Vein endothelial cell (primary cell): ENCODE data around the gene PARPBP. TPM values are rescaled to one million over a fixed set of nuclear protein-coding genes. Genes with fewer than 3 reads are reported as not detected.

Experiments used
- small RNA-seq: library from RNA; depleted of rRNA; stranded (forward); fragments of <200 nt; gene quantifications from one replicate; pipeline ENCODE3, GENCODE V24; 2012
- total RNA-seq: library from RNA; depleted of rRNA; stranded (reverse); fragments of >200 nt; gene quantifications from 2 replicates; pipeline ENCODE4 v1.2.3, GENCODE V29; 2012

The PARPBP gene, protein sequence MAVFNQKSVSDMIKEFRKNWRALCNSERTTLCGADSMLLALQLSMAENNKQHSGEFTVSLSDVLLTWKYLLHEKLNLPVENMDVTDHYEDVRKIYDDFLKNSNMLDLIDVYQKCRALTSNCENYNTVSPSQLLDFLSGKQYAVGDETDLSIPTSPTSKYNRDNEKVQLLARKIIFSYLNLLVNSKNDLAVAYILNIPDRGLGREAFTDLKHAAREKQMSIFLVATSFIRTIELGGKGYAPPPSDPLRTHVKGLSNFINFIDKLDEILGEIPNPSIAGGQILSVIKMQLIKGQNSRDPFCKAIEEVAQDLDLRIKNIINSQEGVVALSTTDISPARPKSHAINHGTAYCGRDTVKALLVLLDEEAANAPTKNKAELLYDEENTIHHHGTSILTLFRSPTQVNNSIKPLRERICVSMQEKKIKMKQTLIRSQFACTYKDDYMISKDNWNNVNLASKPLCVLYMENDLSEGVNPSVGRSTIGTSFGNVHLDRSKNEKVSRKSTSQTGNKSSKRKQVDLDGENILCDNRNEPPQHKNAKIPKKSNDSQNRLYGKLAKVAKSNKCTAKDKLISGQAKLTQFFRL
- 7.2 and 14.0 TPM in 2 replicates for total RNA-seq

DNA sequence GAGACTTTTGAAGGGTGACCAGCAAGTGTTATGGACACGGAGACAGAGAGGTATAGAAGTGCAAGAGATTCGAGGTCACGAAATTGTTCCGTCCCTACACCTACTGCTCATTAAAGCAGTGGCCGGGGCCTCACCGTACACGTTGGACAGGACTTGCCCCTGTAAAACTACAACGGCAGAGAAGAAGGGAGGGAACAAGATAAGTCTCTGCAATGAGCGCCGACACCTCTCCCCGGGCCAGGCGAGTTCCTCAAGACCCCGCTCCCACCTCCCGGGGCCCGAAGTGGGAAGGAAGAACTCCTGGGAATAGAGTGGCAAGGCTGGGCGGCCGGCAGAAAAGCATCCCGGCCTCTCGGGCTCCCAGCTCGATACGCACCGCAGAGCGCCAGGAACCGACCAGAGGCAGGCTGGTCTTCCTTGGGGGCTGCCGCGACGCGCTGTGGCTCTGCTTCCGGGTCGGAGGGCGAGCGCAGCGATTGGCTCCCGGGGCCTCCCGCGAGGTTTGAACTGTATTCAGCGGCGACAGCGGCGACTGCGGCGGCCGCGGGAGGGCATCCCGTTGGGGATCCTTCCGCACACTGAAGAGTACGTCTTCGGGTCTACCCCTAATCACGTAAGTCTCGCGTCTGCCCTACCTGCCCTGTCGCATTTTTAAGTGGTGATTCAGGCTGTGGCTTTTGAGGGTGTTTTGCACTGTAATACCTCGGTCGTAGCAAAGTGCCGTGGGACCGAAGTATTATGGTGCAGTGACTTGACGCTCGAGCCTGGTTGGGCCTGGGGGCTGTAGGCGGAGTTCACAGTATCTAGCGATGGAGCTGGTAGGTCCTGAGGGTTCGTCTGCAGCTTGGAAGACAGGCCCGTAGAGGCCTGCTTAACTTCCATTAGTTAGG lies at the start of gene PARPBP, which contains the start of gene NUP37:
Gene PARPBP (plus strand): TSS at position 510 of the 890 bp plus-strand sequence. CDS start 3,706 bp downstream, outside the sequence.
Gene NUP37 (minus strand): TSS at position 441 of the 890 bp plus-strand sequence. CDS start 1,596 bp downstream, outside the sequence.

DNA sequence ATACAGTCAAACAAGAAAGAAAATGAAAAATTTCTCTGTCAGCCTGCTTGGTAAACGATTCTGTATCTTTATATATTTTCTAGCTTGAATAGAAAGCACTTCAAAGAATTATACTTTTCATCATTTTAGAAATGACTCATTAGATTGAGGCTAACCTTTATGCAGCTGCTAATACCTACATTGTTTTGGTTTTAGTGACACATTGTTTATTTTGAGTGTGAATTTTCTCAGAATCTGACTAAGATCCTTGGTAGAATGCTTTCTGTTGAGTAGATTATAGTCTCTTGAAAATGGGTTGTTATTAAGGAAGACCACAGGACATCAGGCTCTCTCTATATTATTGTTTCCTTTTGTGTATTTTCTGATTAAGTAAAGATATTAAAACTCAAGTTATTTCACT lies 77.8 kb downstream of the PARPBP start, which contains the start of gene PMCH:
Gene PMCH (minus strand): TSS at position 45 of the 400 bp plus-strand sequence. CDS start 63 bp downstream, outside the sequence.

Small RNA genes lying within 50 kb of the gene (small RNA-seq; reads per million reads assigned to genes)
- gene RN7SL793P, result not detected

Other genes starting within 250 kb of the PARPBP start
- gene DRAM1, start 242.6 kb upstream of the PARPBP start, total RNA-seq, result 27.8 and 36.2 TPM in 2 replicates
- 39.5 and 41.9 TPM in 2 replicates for gene WASHC3, start 58.2 kb upstream of the PARPBP start, total RNA-seq
- 26.8 and 32.5 TPM in 2 replicates for gene NUP37, start 69 bp upstream of the PARPBP start, total RNA-seq
- 0.65 and 0.76 TPM in 2 replicates for gene PMCH, start 77.7 kb downstream of the PARPBP start, total RNA-seq